ENCODE measurements around the gene GALC. TPM values are rescaled to one million over a fixed set of nuclear protein-coding genes. Genes with fewer than 3 reads are reported as not detected.

GALC gene
- total RNA-seq, 4 donors from 2014 or later: 11.8 to 40.2 (median 20.2) TPM

GRCh38 chr14:88002421-88003075 is 9.6 kb upstream of the GALC start:
- Histone ChIP-seq H3K4me1 (no peaks in the 10 kb centered on the region), H3K36me3 (no peaks in the 10 kb centered on the region), H3K27ac (no peak overlapping the region), H3K4me3 (no peak overlapping the region), H3K9me3 (no peaks in the 10 kb centered on the region), H3K27me3 (no peaks in the 10 kb centered on the region)
- TF ChIP-seq POLR2A (IDR thresholded peaks at IDR 0.05) (no peak), CTCF (IDR thresholded peaks at IDR 0.05) (no peak)
- DNase-seq: no peak
- intact Hi-C loops (cut with DNase I; ENCODE audit: low total_unique reads): no loop called here

GRCh38 chr14:87999277-87999676 is 6.3 kb upstream of the GALC start:
- TF ChIP-seq CTCF (IDR thresholded peaks at IDR 0.05): no peak
- TF ChIP-seq POLR2A (IDR thresholded peaks at IDR 0.05): no peak
- Histone ChIP-seq H3K36me3 (no peaks in the 10 kb centered on the region), H3K4me3 (no peak overlapping the region), H3K27ac (no peak overlapping the region), H3K27me3 (no peaks in the 10 kb centered on the region), H3K9me3 (no peaks in the 10 kb centered on the region), H3K4me1 (no peaks in the 10 kb centered on the region)
- DNase-seq: no peak
- intact Hi-C loops (cut with DNase I; ENCODE audit: low total_unique reads): no loop called here

DNA sequence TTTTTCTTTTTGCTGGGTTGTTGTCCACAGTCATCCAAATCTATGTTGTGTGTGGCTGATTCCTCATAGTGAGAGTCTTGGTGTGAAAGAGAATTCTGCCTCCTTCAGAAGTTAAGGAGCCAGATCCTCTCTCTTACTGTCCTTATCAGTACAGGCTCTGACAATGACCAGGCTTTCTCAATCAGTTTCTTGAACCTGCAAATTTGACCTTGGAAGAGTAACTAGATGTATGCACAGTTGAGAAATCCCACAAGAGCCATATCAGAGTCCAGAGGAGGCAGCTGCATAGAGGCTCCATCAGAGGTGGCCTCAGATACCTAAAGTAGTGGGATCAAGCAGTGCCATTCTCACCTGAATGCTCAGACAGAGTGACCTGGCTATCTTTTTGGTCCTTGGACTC is 5.5 kb upstream of the GALC start:
- TF ChIP-seq CTCF (IDR thresholded peaks at IDR 0.05) (no peak), POLR2A (IDR thresholded peaks at IDR 0.05) (no peak)
- Histone ChIP-seq H3K9me3 (no peaks in the 10 kb centered on the region), H3K27ac (no peak overlapping the region), H3K27me3 (no peaks in the 10 kb centered on the region), H3K36me3 (no peaks in the 10 kb centered on the region), H3K4me1 (peaks cover 0 to 4% of the 10 kb centered on the region in 2 donors), H3K4me3 (no peak overlapping the region)
- no peak for DNase-seq
- intact Hi-C loops (cut with DNase I; ENCODE audit: low total_unique reads): no loop called here

GRCh38 chr14:87996291-87996592 is 3.3 kb upstream of the GALC start:
- TF ChIP-seq CTCF (IDR thresholded peaks at IDR 0.05) (no peak), POLR2A (IDR thresholded peaks at IDR 0.05) (no peak)
- no peak for DNase-seq
- intact Hi-C loops (cut with DNase I; ENCODE audit: low total_unique reads): no loop called here
- H3K4me3 ChIP-seq: no peak overlapping the region
- H3K9me3 ChIP-seq: no peaks in the 10 kb centered on the region
- H3K27ac ChIP-seq: no peak overlapping the region
- no peaks in the 10 kb centered on the region for H3K27me3 ChIP-seq
- H3K4me1 ChIP-seq: peaks cover 0 to 4% of the 10 kb centered on the region in 2 donors
- no peaks in the 10 kb centered on the region for H3K36me3 ChIP-seq

DNA sequence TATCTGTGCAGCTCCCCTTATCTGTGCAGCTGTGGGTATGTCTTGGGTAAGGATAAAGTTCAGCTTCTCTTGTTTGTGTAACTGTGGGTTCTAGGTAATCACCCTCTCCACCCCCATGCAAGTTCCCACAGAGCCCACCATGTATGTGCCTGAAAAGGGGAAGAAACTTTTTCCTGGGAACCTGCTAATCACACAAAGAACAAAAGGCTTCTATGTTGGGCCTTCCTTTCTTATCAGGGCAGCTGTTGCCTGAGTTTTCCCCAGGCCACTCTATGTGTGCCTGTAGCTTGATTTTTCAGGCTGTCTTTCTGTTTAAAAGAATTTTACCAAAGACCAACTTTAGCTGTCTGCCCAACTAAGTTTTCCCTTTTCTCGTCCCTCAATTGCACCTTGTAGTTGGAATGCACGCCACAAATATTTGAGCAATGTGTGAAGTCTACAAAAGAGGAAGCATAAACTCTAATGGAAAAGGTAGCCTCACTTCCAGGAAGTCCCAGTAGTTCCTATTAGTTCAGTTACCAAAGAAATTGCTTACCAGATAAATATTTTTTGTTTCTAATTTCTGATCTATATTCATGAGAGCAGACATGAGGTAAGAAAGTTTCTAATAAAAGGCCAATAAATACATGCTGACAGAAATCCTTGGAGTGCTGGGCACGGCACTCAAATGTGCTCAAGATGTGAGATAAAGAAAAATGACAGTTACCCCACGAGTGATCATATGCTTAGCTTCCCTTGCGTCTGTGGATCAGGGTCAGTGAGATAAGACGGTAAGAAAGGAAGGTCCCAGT is 2.7 kb upstream of the GALC start:
- no peak overlapping the region for H3K27ac ChIP-seq

More for the DNA sequence above, 2.7 kb upstream of the GALC start:
- Histone ChIP-seq H3K36me3 (no peaks in the 10 kb centered on the region), H3K4me3 (no peak overlapping the region), H3K4me1 (peaks cover 0 to 4% of the 10 kb centered on the region in 2 donors), H3K27me3 (no peaks in the 10 kb centered on the region), H3K9me3 (no peaks in the 10 kb centered on the region)
- intact Hi-C loops (cut with DNase I; ENCODE audit: low total_unique reads): no loop called here
- no peak for TF ChIP-seq CTCF (IDR thresholded peaks at IDR 0.05)
- no peak for TF ChIP-seq POLR2A (IDR thresholded peaks at IDR 0.05)
- DNase-seq: no peak
